Fibroblast of lung (primary cell): ENCODE data around the gene PCDHGB2. TPM values are rescaled to one million over a fixed set of nuclear protein-coding genes. Genes with fewer than 3 reads are reported as not detected.
A peak's percentile ranks its signal among the peaks of the same experiment; 100 is the strongest.

Experiments
- DNase-seq, 2 donors: peaks; one replicate each; pipeline versions ENCODE4 v3.0.0 to v3.0.0-alpha.2; 2010; ENCODE audit warnings: low read depth in 2 of 2
- H2AFZ ChIP-seq: 2 replicates; pipeline ENCODE4 v1.5.1; 2012; ENCODE audit warnings: low read length, control low read depth, inconsistent platforms
- H3K27ac ChIP-seq: 2 replicates; pipeline ENCODE4 v1.5.1; 2011; ENCODE audit warnings: low read length, control low read depth; ENCODE audit not compliant: insufficient read depth
- H3K27me3 ChIP-seq: 2 replicates; pipeline ENCODE4 v1.5.1; 2011; ENCODE audit warnings: mild to moderate bottlenecking, low read length; ENCODE audit not compliant: control insufficient read depth, insufficient read depth
- H3K36me3 ChIP-seq: 2 replicates; pipeline ENCODE4 v1.5.1; 2011; ENCODE audit warnings: low read length; ENCODE audit not compliant: control insufficient read depth, insufficient read depth
- H3K4me1 ChIP-seq: 2 replicates; pipeline ENCODE4 v1.5.1; 2011; ENCODE audit warnings: low read length; ENCODE audit not compliant: control insufficient read depth, insufficient read depth; ENCODE audit errors: extremely low read depth
- H3K4me2 ChIP-seq: 2 replicates; pipeline ENCODE4 v1.5.1; 2011; ENCODE audit warnings: low read length, control low read depth; ENCODE audit not compliant: insufficient read depth; ENCODE audit errors: extremely low read depth
- H3K4me3 ChIP-seq, 4 experiments: fragments of 200-600 bp in 1 of 4; sonication (generic) in 1 of 4; replicated peaks in 1 of 4; 2 replicates each; pipeline ENCODE4 v1.5.1; 2011 to 2016; ENCODE audit warnings: low read length in 4 of 4, low read depth in 3 of 4, mild to moderate bottlenecking in 3 of 4, control low read depth in 2 of 4, inconsistent platforms in 1 of 4, mixed read lengths in 1 of 4; ENCODE audit not compliant: insufficient read depth in 1 of 4; ENCODE audit errors: control extremely low read depth in 1 of 4
- H3K79me2 ChIP-seq: 2 replicates; pipeline ENCODE4 v1.5.1; 2012; ENCODE audit warnings: mild to moderate bottlenecking, low read length, inconsistent platforms; ENCODE audit not compliant: control insufficient read depth, insufficient read depth
- H3K9ac ChIP-seq: 2 replicates; pipeline ENCODE4 v1.5.1; 2011; ENCODE audit warnings: mild to moderate bottlenecking, low read length, control low read depth; ENCODE audit not compliant: insufficient read depth
- H3K9me3 ChIP-seq: 2 replicates; pipeline ENCODE4 v1.5.1; 2012; ENCODE audit warnings: low read depth, low read length; ENCODE audit not compliant: control insufficient read depth, insufficient read depth
- H4K20me1 ChIP-seq: 2 replicates; pipeline ENCODE4 v1.5.1; 2011; ENCODE audit warnings: low read length; ENCODE audit not compliant: control insufficient read depth, insufficient read depth; ENCODE audit errors: extremely low read depth
- CTCF ChIP-seq, 2 donors: IDR thresholded peaks in 1 of 2; conservative IDR thresholded peaks in 1 of 2; 1 replicate in 1 of 2; 2 replicates in 1 of 2; pipeline ENCODE4 v1.5.1; 2011 to 2012; ENCODE audit warnings: low read length in 2 of 2, control low read depth in 1 of 2, inconsistent platforms in 1 of 2, low read depth in 1 of 2, mild to moderate bottlenecking in 1 of 2
- EZH2 ChIP-seq: IDR thresholded peaks from 2 replicates; pipeline ENCODE4 v1.5.1; 2012; ENCODE audit warnings: low read length, control low read depth, mild to moderate bottlenecking; ENCODE audit errors: missing control alignments
- polyA plus RNA-seq, 2 donors: library from polyadenylated mRNA; depleted of rRNA in 1 of 2; stranded (reverse) in 1 of 2; unstranded in 1 of 2; fragments of >200 nt; gene quantifications; 2 replicates each; pipeline ENCODE4 v1.2.1, GENCODE V29; 2011 to 2012; ENCODE audit warnings: missing spikeins in 1 of 2
- total RNA-seq: library from RNA; depleted of rRNA; stranded (reverse); fragments of >200 nt; gene quantifications from 2 replicates; pipeline ENCODE4 v1.2.1, GENCODE V29; 2014

The PCDHGB2 gene
- total and polyA plus RNA-seq, 2 donors (not counting 1 experiment from before 2014, with no cell fraction given): 4.6 to 5.7 TPM

DNA sequence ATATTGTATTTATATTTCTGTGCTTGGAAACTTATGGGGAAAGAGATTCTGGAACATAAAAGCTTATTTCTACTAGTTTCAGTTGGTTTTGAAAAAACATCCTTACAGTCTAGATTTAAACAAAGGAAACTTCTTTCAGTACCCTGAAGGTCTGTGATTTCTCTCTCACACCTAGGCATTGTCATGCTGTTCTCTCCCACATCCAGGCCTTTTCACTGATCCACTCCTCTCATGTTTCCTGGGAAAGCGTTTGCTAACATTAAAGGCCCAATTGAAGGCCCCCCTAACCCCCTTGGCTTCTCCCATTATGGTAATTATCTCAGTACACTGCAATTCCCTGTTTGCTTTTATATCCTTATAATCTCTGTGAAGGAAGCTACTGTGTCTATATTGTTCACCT is 17.0 kb upstream of the PCDHGB2 start:
- H3K36me3 ChIP-seq: no peaks in the 10 kb centered on the region
- no peaks in the 10 kb centered on the region for H3K79me2 ChIP-seq
- H3K4me2 ChIP-seq: no peak overlapping the region
- no peak for DNase-seq
- peaks cover 2% of the 10 kb centered on the region for H3K9me3 ChIP-seq
- no peak overlapping the region for H3K9ac ChIP-seq
- H3K27ac ChIP-seq: no peak overlapping the region
- H3K27me3 ChIP-seq: peaks cover 11% of the 10 kb centered on the region
- H3K4me3 ChIP-seq: no peak overlapping the region
- H2AFZ ChIP-seq: no peak overlapping the region
- TF ChIP-seq EZH2 (no peak), CTCF (conservative IDR thresholded peaks at IDR 0.05 in 1 of 2, IDR thresholded peaks at IDR 0.05 in 1 of 2; ENCODE audit: low read depth in 1 of 2, low read length in 2 of 2) (no peak)
- H4K20me1 ChIP-seq: no peaks in the 10 kb centered on the region
- H3K4me1 ChIP-seq: no peaks in the 10 kb centered on the region

GRCh38 chr5:141343242-141343952 is 16.4 kb upstream of the PCDHGB2 start, which contains the start of gene PCDHGA3:
PCDHGA3 (plus strand) TSS chr5:141343829; CDS start chr5:141344034, 205 bp downstream.
- Histone ChIP-seq H3K27me3 (peaks cover 11% of the 10 kb centered on the region), H3K4me2 (no peak within 1 kb of the TSS), H3K4me1 (no peaks in the 10 kb centered on the region), H3K9me3 (peaks cover 2% of the 10 kb centered on the region), H3K79me2 (no peaks in the 10 kb centered on the region), H3K4me3 (peak within 1 kb of the TSS in 2 of 4 experiments; percentile 44 to 54), H4K20me1 (no peaks in the 10 kb centered on the region), H2AFZ (no peak within 1 kb of the TSS), H3K9ac (no peak within 1 kb of the TSS), H3K36me3 (no peaks in the 10 kb centered on the region), H3K27ac (no peak within 1 kb of the TSS)
- DNase-seq: peak; percentile 65 to 73
- TF ChIP-seq CTCF (conservative IDR thresholded peaks at IDR 0.05 in 1 of 2, IDR thresholded peaks at IDR 0.05 in 1 of 2; ENCODE audit: low read depth in 1 of 2, low read length in 2 of 2) (peak; percentile 38 to 54), EZH2 (no peak)

GRCh38 chr5:141343953-141344463 is 15.8 kb upstream of the PCDHGB2 start:
- Histone ChIP-seq H3K9me3 (peaks cover 2% of the 10 kb centered on the region), H3K4me1 (no peaks in the 10 kb centered on the region), H3K4me3 (peak overlapping the region in 2 of 4 experiments; percentile 44 to 54), H4K20me1 (no peaks in the 10 kb centered on the region), H3K79me2 (no peaks in the 10 kb centered on the region), H3K27ac (no peak overlapping the region), H3K27me3 (peaks cover 11% of the 10 kb centered on the region), H2AFZ (no peak overlapping the region), H3K36me3 (no peaks in the 10 kb centered on the region), H3K9ac (no peak overlapping the region), H3K4me2 (no peak overlapping the region)
- TF ChIP-seq CTCF (conservative IDR thresholded peaks at IDR 0.05 in 1 of 2, IDR thresholded peaks at IDR 0.05 in 1 of 2; ENCODE audit: low read depth in 1 of 2, low read length in 2 of 2): no peak
- no peak for TF ChIP-seq EZH2
- DNase-seq: no peak
